Panc1 (cell line): Measurements from ENCODE around the gene PGPEP1. TPM values are rescaled to one million over a fixed set of nuclear protein-coding genes. Genes with fewer than 3 reads are reported as not detected.

Experiments used
- ATAC-seq: fragments of 200-7000 bp; cut with Tn5 transposase; 2 replicates; pipeline ENCODE4 v1.9.1; 2020; ENCODE audit warnings: mild to moderate bottlenecking, moderate library complexity
- BruUV-seq: library from RNA; stranded (reverse); fragments of 400-500 nt; replicated peaks from 2 replicates; lab custom pipeline; 2021; lab: Mats Ljungman, UMichigan
- CTCF ChIA-PET: fragments of 300-600 bp; sonication (Branson Sonifier 250); formaldehyde crosslinking; loops from one replicate; lab custom pipeline; 2022; ENCODE audit warnings: antibody characterized with exemption; lab: Charles Lee
- POLR2A ChIA-PET: fragments of 300-600 bp; sonication (Branson Sonifier 250); formaldehyde crosslinking; loops from one replicate; lab custom pipeline; 2022; ENCODE audit warnings: antibody characterized with exemption; lab: Charles Lee
- DNase-seq: peaks from one replicate; pipeline ENCODE4 v3.0.0-alpha.2; 2010; ENCODE audit warnings: low read depth, low spot score
- H3K27ac ChIP-seq: 2 replicates; pipeline ENCODE4 v1.5.1; 2011; ENCODE audit warnings: mild to moderate bottlenecking, low read length, inconsistent platforms
- H3K27me3 ChIP-seq: fragments of 200-500 bp; sonication (Bioruptor generic); 2 replicates; pipeline ENCODE4 v1.6.0; 2014; ENCODE audit warnings: low read length, inconsistent platforms; ENCODE audit not compliant: control insufficient read depth, insufficient read depth
- H3K36me3 ChIP-seq: fragments of 200-500 bp; sonication (Bioruptor generic); 2 replicates; pipeline ENCODE4 v1.5.1; 2014; ENCODE audit warnings: inconsistent platforms, mild to moderate bottlenecking, low read length, moderate library complexity; ENCODE audit not compliant: control insufficient read depth, insufficient read depth
- H3K4me1 ChIP-seq: 2 replicates; pipeline ENCODE4 v1.5.1; 2011; ENCODE audit warnings: inconsistent platforms, mild to moderate bottlenecking, low read length, moderate library complexity; ENCODE audit not compliant: control insufficient read depth, insufficient read depth
- H3K4me3 ChIP-seq, 2 experiments: 2 replicates each; pipeline ENCODE4 v1.5.1; 2011 to 2012; ENCODE audit warnings: low read depth in 2 of 2, low read length in 2 of 2, mild to moderate bottlenecking in 2 of 2, inconsistent platforms in 1 of 2, moderate library complexity in 1 of 2
- H3K9me3 ChIP-seq: fragments of 200-500 bp; sonication (Bioruptor generic); 2 replicates; pipeline ENCODE4 v1.5.1; 2014; ENCODE audit warnings: low read depth, mild to moderate bottlenecking, inconsistent platforms, low read length, moderate library complexity; ENCODE audit not compliant: control insufficient read depth, insufficient read depth
- POLR2AphosphoS5 ChIP-seq: IDR thresholded peaks from 2 replicates; pipeline ENCODE4 v1.6.1; 2012; ENCODE audit warnings: mild to moderate bottlenecking, low read depth, low read length, moderate library complexity
- REST ChIP-seq, 2 experiments: IDR thresholded peaks; 2 replicates each; pipeline ENCODE4 v1.6.1; 2011 to 2012; ENCODE audit warnings: low read depth in 2 of 2, control low read depth in 1 of 2, low read length in 1 of 2, mild to moderate bottlenecking in 1 of 2, moderate library complexity in 1 of 2; ENCODE audit not compliant: insufficient read depth in 1 of 2
- SIN3A ChIP-seq: IDR thresholded peaks from 2 replicates; pipeline ENCODE4 v1.6.1; 2012; ENCODE audit warnings: low read depth, mild to moderate bottlenecking, low read length, moderate library complexity, borderline replicate concordance; ENCODE audit not compliant: insufficient read depth
- TCF7L2 ChIP-seq: IDR thresholded peaks from 2 replicates; pipeline ENCODE4 v1.6.1; 2011; ENCODE audit warnings: mild to moderate bottlenecking, low read depth, low read length, inconsistent platforms
- in situ Hi-C: cut with HindIII; loops from 2 replicates; pipeline ENCODE4 v1.10.0; 2016; ENCODE audit warnings: low sequenced_read_pairs, low pct_unique_long_range_greater_than_20kb
- intact Hi-C: fragments of 100-400 bp; cut with micrococcal nuclease; formaldehyde crosslinking; loops from one replicate; pipeline ENCODE4 v1.10.0; 2022; ENCODE audit not compliant: unreplicated experiment
- total RNA-seq: library from RNA; stranded (reverse); gene quantifications from one replicate; pipeline ENCODE4 v1.2.1, GENCODE V29; 2021; ENCODE audit not compliant: unreplicated experiment
- TF ChIP-seq, protein P1 (sequence below): fragments of 450-650 bp; IDR thresholded peaks from 2 replicates; pipeline ENCODE4 v1.5.1; 2017; ENCODE audit warnings: mild to moderate bottlenecking

Gene PGPEP1
- total RNA-seq, 1 experiment from 2014 or later, result 36.3 TPM

DNA sequence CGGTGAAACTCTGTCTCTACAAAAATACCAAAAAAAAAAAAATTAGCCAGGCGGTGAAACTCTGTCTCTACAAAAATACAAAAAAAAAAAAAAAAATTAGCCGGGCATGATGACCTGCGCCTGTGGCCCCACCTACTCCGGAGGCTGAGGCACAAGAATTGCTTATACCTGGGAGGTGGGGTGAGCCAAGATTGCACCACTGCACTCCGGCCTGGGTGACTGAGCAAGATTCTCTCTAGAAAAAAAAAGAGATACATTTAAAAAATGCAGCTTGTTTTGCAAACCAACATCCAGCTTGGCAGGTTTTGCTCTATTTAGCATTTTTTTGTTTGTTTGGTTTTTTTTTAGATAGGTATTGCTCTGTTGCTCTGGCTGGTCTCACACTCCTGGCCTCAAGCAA, 6.7 kb upstream of the PGPEP1 start:
- POLR2A ChIA-PET, result interaction anchor here (0.6 kb wide), 1 partner anchor 224 kb away, joined by 4 read pairs; the partner anchor contains the start of gene KXD1
- H3K4me3 ChIP-seq, result no peak overlapping the region
- in situ Hi-C loops, result no loop called here
- ATAC-seq (no peak), DNase-seq (no peak)
- CTCF ChIA-PET, result interaction anchor here (0.5 kb wide), 1 partner anchor 9 kb away, joined by 4 read pairs; no protein-coding TSS in a partner anchor
- peaks cover 4% of the 10 kb centered on the region; the same call in 1 of the 2 replicates for H3K4me1 ChIP-seq
- TF ChIP-seq TCF7L2, result no peak
- no peak for TF ChIP-seq SIN3A
- no peaks in the 10 kb centered on the region for H3K9me3 ChIP-seq
- no TSS peak for BruUV-seq
- H3K36me3 ChIP-seq, result no peaks in the 10 kb centered on the region
- no peaks in the 10 kb centered on the region for H3K27me3 ChIP-seq
- H3K27ac ChIP-seq, result no peak overlapping the region
- intact Hi-C loops, result no loop called here

- intact Hi-C loops, result no loop called here
- Histone ChIP-seq H3K27ac (no peak overlapping the region), H3K4me3 (no peak overlapping the region), H3K36me3 (no peaks in the 10 kb centered on the region; the same call in 1 of the 2 replicates), H3K9me3 (no peaks in the 10 kb centered on the region), H3K4me1 (peaks cover 4% of the 10 kb centered on the region; the same call in 1 of the 2 replicates), H3K27me3 (no peaks in the 10 kb centered on the region)
- ATAC-seq (no peak), DNase-seq (no peak)
- TF ChIP-seq REST (IDR thresholded peaks at IDR 0.05; ENCODE audit: insufficient read depth in 1 of 2, low read depth in 2 of 2, low read length in 1 of 2) (no peak), SIN3A (no peak), POLR2AphosphoS5 (no peak), TCF7L2 (no peak)
- TF ChIP-seq, protein P1, sequence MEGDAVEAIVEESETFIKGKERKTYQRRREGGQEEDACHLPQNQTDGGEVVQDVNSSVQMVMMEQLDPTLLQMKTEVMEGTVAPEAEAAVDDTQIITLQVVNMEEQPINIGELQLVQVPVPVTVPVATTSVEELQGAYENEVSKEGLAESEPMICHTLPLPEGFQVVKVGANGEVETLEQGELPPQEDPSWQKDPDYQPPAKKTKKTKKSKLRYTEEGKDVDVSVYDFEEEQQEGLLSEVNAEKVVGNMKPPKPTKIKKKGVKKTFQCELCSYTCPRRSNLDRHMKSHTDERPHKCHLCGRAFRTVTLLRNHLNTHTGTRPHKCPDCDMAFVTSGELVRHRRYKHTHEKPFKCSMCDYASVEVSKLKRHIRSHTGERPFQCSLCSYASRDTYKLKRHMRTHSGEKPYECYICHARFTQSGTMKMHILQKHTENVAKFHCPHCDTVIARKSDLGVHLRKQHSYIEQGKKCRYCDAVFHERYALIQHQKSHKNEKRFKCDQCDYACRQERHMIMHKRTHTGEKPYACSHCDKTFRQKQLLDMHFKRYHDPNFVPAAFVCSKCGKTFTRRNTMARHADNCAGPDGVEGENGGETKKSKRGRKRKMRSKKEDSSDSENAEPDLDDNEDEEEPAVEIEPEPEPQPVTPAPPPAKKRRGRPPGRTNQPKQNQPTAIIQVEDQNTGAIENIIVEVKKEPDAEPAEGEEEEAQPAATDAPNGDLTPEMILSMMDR, result no peak
- POLR2A ChIA-PET, result no interaction called here
- in situ Hi-C loops, result no loop called here
- no TSS peak for BruUV-seq
- CTCF ChIA-PET, result interaction anchor here (0.6 to 0.7 kb wide), 2 partner anchors 10 to 50 kb away, joined by 3 read pairs; partner anchors contain the start of gene GDF15
These were observed 4.3 kb upstream of the PGPEP1 start for GRCh38 chr19:18336121-18336520.

- CTCF ChIA-PET, result no interaction called here
- POLR2A ChIA-PET, result no interaction called here
- ATAC-seq, result no peak
- no peaks in the 10 kb centered on the region; the same call in 1 of the 2 replicates for H3K36me3 ChIP-seq
- H3K27me3 ChIP-seq, result no peaks in the 10 kb centered on the region
- DNase-seq, result no peak
- in situ Hi-C loops (no loop called here), intact Hi-C loops (no loop called here)
- no peak overlapping the region for H3K27ac ChIP-seq
- H3K4me1 ChIP-seq, result peaks cover 9% of the 10 kb centered on the region; the same call in 1 of the 2 replicates
- no peaks in the 10 kb centered on the region for H3K9me3 ChIP-seq
- TF ChIP-seq POLR2AphosphoS5, result no peak
- no peak for TF ChIP-seq REST (IDR thresholded peaks at IDR 0.05; ENCODE audit: insufficient read depth in 1 of 2, low read depth in 2 of 2, low read length in 1 of 2)
- TF ChIP-seq, protein P1, result no peak
- TF ChIP-seq TCF7L2, result no peak
- TF ChIP-seq SIN3A, result no peak
- no TSS peak for BruUV-seq
- H3K4me3 ChIP-seq, result no peak overlapping the region
These were observed 1.9 kb upstream of the PGPEP1 start for GRCh38 chr19:18338541-18338940.
